Ectodermal cell (in vitro differentiated cells): ENCODE measurements around the gene CPA5. TPM values are rescaled to one million over a fixed set of nuclear protein-coding genes. Genes with fewer than 3 reads are reported as not detected.

Experiments
- H3K27ac ChIP-seq: 2 replicates; pipeline ENCODE4 v1.7.0; 2013; ENCODE audit warnings: mild to moderate bottlenecking, low read depth, low read length; ENCODE audit not compliant: insufficient read depth, poor library complexity, severe bottlenecking
- H3K27me3 ChIP-seq: 2 replicates; pipeline ENCODE4 v1.7.0; 2013; ENCODE audit warnings: mild to moderate bottlenecking, low read length; ENCODE audit not compliant: insufficient read depth, control insufficient read depth, poor library complexity, severe bottlenecking
- H3K36me3 ChIP-seq: one replicate; pipeline ENCODE4 v1.7.0; 2013; ENCODE audit warnings: low read length; ENCODE audit not compliant: control insufficient read depth, insufficient read depth
- H3K4me1 ChIP-seq: one replicate; pipeline ENCODE4 v1.7.0; 2013; ENCODE audit warnings: low read length; ENCODE audit not compliant: control insufficient read depth, insufficient read depth
- H3K4me3 ChIP-seq: 2 replicates; pipeline ENCODE4 v1.7.0; 2013; ENCODE audit warnings: low read depth, low read length, control low read depth; ENCODE audit not compliant: insufficient read depth
- H3K9me3 ChIP-seq: 2 replicates; pipeline ENCODE4 v1.7.0; 2013; ENCODE audit warnings: mild to moderate bottlenecking, low read length, moderate library complexity; ENCODE audit not compliant: control insufficient read depth
- WGBS, 2 experiments: methylation state at CpG; one replicate each; pipeline ENCODE4 v1.1.7; 2013; ENCODE audit warnings: missing lambda C conversion rate in 2 of 2; 5-methylcytosine and 5-hydroxymethylcytosine counted together
- polyA plus RNA-seq, 4 experiments: library from polyadenylated mRNA; stranded (reverse); fragments of 50-300 nt; gene quantifications; one replicate each; pipeline ENCODE4 v1.2.3, GENCODE V29; 2013

CPA5 gene, protein sequence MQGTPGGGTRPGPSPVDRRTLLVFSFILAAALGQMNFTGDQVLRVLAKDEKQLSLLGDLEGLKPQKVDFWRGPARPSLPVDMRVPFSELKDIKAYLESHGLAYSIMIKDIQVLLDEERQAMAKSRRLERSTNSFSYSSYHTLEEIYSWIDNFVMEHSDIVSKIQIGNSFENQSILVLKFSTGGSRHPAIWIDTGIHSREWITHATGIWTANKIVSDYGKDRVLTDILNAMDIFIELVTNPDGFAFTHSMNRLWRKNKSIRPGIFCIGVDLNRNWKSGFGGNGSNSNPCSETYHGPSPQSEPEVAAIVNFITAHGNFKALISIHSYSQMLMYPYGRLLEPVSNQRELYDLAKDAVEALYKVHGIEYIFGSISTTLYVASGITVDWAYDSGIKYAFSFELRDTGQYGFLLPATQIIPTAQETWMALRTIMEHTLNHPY
- polyA plus RNA-seq (2013, experiment 1 of 4): not detected
- not detected for polyA plus RNA-seq (2013, experiment 2 of 4)
- polyA plus RNA-seq (2013, experiment 3 of 4): not detected
- not detected for polyA plus RNA-seq (2013, experiment 4 of 4)

DNA sequence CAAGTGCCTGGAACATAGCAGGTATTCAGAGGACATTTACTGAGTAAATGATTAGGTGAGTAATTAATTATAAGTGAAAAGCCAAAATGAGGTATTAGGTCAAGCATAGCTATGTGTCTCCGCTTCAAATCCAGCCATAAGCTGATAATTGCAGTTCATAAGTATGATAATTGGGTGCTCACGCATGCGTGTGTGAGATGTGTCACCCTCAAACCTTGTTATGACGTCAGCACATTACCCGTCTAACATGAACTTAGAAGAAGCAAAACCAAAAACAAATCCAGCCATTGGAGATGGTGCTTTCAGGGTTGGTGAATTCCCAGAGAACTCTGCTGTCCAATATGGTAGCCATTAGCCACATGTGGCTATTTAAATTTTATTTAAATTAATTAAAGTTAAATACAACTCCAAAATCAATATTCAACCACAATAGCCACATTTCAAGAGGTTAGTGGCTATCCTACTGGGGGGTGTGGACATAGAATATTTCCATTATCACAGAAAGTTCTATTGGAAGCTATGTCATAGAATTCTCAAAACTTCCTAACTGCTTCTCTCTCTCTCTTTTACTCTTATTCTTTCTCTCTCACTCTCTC is at the start of gene CPA5:
Gene CPA5 (plus strand): TSS at position 546 of the 596 bp plus-strand sequence. CDS start 1,670 bp downstream, outside the sequence.
- WGBS, 2 experiments: 95 to 97% methylated on average over 5 of the region's 5 CpGs
- H3K27ac ChIP-seq: peak within 1 kb of the TSS; percentile 53

DNA sequence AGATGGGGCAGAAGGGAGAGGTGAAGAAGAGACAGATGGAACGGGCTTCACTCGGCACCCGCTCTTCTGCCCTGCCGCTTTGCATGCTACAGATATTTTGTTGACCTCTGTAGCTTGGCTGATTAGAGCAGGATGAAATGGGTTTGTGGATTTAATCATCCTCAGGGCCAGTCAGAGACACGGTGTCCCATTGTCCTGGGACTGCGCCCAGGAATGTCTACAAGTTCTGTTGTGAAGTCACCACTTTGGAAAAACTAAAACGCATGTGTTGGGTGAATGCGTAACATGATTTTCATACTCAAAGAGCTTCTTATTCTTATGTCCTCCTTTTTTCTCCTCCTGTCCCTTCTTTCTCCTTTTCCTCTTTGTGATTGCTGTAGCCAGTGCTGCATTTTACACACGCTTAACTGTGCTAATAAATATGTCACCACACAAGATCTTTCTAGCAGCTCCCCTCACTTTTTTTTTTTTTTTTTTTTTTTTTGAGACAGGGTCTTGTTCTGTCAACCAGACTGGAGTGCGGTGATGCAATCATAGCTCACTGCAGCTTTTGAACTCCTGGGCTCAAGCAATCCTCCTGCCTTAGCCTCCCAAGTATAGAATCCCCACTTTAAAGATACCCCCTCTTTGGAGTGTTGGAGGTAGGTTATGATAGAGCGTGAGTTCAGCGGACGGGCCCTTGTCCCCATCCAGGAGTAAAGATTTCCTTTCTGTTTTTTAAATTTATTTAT is 48.2 kb upstream of the CPA5 start:
- H3K9me3 ChIP-seq: no peaks in the 10 kb centered on the region
- no peak overlapping the region for H3K27ac ChIP-seq
- peaks cover 16% of the 10 kb centered on the region for H3K4me1 ChIP-seq
- H3K27me3 ChIP-seq: no peaks in the 10 kb centered on the region
- H3K4me3 ChIP-seq: no peak overlapping the region
- 94 to 96% methylated on average over 10 to 11 of the region's 13 CpGs for WGBS, 2 experiments
- H3K36me3 ChIP-seq: no peaks in the 10 kb centered on the region

More for the DNA sequence above, at the start of gene CPA5:
- Histone ChIP-seq H3K9me3 (no peaks in the 10 kb centered on the region), H3K4me3 (no peak within 1 kb of the TSS), H3K4me1 (peaks cover 22% of the 10 kb centered on the region), H3K27me3 (no peaks in the 10 kb centered on the region), H3K36me3 (no peaks in the 10 kb centered on the region)

DNA sequence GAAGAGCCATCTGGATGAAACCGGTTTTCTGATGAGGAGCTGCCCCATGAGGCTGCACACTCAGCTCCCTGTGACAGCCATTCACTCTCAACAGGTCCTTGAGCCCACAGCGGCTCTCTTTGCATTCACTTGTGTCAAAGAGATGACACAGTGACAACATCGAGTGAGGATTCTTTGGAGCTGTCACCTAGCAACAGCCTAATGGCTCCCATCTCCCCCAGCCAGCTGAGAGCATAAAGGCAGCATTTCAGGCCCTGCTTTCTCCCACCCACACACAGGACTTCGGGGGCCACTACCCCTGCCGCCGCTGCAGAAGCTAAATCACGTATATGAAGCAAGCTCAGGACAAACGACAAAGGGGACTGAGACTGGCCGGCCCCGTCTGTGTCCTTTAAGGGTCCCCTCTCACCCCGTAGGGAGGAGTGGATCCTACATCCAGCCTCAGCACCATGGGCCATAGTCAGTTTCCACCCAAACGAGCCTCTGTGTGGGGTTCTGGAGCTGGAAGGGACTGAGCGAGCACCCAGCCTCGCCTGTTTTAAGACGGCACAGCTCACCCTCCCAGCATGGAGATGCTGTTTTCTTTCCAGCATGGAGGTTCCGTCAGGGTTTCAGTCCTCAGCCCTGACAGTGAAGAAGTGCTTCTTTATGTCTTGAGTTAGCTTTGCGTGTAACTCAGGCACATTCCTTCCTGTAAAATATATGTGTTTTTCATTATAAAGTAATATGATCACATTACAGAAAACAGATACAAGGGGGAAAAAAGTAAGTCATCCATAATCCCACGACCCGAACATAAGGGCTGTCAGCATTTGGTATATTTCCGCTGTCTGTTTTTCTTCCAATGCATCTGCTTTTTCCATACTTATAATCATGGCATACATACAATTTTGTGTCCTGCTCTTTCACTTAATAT is 46.7 kb upstream of the CPA5 start:
- 74 to 81% methylated on average over 19 of the region's 20 CpGs for WGBS, 2 experiments
- H3K4me3 ChIP-seq: no peak overlapping the region
- H3K9me3 ChIP-seq: no peaks in the 10 kb centered on the region
- peaks cover 16% of the 10 kb centered on the region for H3K4me1 ChIP-seq
- no peaks in the 10 kb centered on the region for H3K27me3 ChIP-seq
- peak overlapping the region; percentile 77 for H3K27ac ChIP-seq
- no peaks in the 10 kb centered on the region for H3K36me3 ChIP-seq

GRCh38 chr7:130298544-130299326 is 45.9 kb upstream of the CPA5 start:
- Histone ChIP-seq H3K27ac (no peak overlapping the region), H3K36me3 (no peaks in the 10 kb centered on the region), H3K9me3 (no peaks in the 10 kb centered on the region), H3K4me1 (peaks cover 16% of the 10 kb centered on the region), H3K27me3 (no peaks in the 10 kb centered on the region), H3K4me3 (no peak overlapping the region)
- 92 to 97% methylated on average over 5 of the region's 5 CpGs for WGBS, 2 experiments

DNA sequence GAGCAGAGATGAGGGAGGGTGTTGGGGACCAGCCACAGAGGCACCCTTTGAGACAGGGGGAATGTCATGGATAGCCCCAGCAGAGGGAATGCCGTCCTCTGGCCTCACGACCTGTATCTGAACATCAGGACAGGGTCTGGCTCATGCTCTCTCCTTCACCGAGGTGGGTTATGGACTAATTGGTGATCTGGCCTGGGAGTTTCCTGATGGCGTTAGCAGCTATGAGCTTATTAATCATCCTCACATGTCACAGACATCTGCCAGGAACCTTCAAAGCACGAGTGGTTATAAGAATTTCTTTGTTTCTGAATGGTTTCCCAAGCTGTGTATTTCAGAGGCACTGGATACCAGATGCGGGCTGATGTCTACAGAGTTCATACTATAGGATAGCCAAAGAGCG is 44.8 kb upstream of the CPA5 start:
- H3K4me1 ChIP-seq: peaks cover 16% of the 10 kb centered on the region

DNA sequence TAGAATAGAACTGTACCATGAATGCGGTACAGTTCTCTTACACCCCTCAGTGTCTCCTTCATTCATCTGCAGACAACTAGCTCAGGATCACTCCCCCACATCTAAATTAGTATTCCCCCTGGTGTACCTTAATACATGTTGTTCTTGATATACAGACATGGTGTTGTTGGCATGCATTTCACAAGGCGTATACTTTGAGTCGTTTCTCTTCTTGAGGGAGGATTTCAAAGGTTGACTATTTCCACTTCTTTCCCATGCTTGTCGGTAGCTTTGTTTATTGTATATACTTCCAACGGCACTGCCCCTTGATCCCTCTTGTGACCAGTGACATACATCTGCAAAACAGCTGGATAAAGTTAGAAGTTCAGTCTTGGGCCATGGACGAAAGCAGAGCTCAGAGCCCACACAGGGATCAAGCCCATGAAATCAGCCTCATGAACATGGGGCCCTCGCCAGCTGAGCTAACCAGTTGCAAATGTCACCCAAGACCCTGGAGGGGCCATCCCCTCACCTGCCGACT is 43.1 kb upstream of the CPA5 start:
- 88 to 92% methylated on average over 8 of the region's 8 CpGs for WGBS, 2 experiments
- H3K36me3 ChIP-seq: no peaks in the 10 kb centered on the region
- H3K4me1 ChIP-seq: peaks cover 16% of the 10 kb centered on the region
- H3K27ac ChIP-seq: no peak overlapping the region
- H3K27me3 ChIP-seq: no peaks in the 10 kb centered on the region
- no peak overlapping the region for H3K4me3 ChIP-seq
- H3K9me3 ChIP-seq: no peaks in the 10 kb centered on the region

More for the DNA sequence above, 44.8 kb upstream of the CPA5 start:
- Histone ChIP-seq H3K9me3 (no peaks in the 10 kb centered on the region), H3K27me3 (no peaks in the 10 kb centered on the region), H3K27ac (no peak overlapping the region), H3K4me3 (no peak overlapping the region), H3K36me3 (no peaks in the 10 kb centered on the region)
- WGBS, 2 experiments: 96 to 97% methylated on average over 6 to 7 of the region's 7 CpGs

GRCh38 chr7:130302649-130303048 is 42.0 kb upstream of the CPA5 start:
- Histone ChIP-seq H3K27ac (no peak overlapping the region), H3K27me3 (no peaks in the 10 kb centered on the region)

DNA sequence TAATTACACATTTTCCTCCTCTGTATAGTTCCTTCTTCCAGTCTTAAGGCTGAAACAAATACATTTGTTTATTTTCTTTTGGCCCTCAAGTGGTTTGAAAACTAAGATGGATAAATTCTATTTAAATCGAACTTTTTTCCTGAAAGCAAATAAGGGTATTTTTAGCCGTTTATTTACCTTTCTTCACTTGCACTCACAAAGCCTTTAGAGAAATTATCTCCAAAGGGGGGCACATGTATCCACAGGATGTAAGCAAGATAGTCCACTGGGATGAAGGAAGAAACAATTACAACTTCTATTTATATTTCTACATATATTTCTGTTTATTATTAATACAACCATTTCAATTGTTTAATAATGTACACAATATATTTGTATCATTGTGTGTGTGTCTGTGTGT is 41.5 kb upstream of the CPA5 start:
- Histone ChIP-seq H3K36me3 (no peaks in the 10 kb centered on the region), H3K27ac (no peak overlapping the region), H3K4me1 (peaks cover 7% of the 10 kb centered on the region), H3K4me3 (no peak overlapping the region), H3K9me3 (no peaks in the 10 kb centered on the region), H3K27me3 (no peaks in the 10 kb centered on the region)
- WGBS, 2 experiments: 89 to 100% methylated on average over 2 of the region's 2 CpGs

More at GRCh38 chr7:130302649-130303048, 42.0 kb upstream of the CPA5 start:
- H3K9me3 ChIP-seq: no peaks in the 10 kb centered on the region
- no peaks in the 10 kb centered on the region for H3K36me3 ChIP-seq
- H3K4me1 ChIP-seq: peaks cover 11% of the 10 kb centered on the region
- H3K4me3 ChIP-seq: no peak overlapping the region

DNA sequence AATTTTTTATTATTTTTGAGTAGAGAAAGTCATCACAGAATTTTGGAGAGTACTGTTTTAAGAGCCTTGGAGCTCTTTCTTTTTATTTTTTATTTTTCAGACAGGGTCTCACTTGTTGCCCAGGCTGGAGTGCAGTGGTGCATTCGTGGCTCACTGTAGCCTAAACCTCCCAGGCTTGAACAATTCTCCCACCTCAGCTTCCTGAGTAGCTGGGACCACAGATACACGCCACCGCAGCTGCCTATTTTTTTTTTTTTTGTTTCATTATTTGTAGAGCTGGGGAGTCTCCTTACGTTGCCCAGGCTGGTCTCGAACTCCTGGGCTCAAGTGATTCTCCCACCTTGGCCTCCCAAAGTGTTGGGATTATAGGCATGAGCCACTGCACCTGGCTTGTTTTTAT is 41.1 kb upstream of the CPA5 start:
- WGBS, 2 experiments: 95% methylated on average over 5 of the region's 5 CpGs
- H3K9me3 ChIP-seq: no peaks in the 10 kb centered on the region
- no peak overlapping the region for H3K4me3 ChIP-seq
- no peak overlapping the region for H3K27ac ChIP-seq
- H3K27me3 ChIP-seq: no peaks in the 10 kb centered on the region
- H3K36me3 ChIP-seq: no peaks in the 10 kb centered on the region
- H3K4me1 ChIP-seq: peaks cover 4% of the 10 kb centered on the region
